Occipital lobe (tissue), 2 donors: ENCODE measurements around the gene BRIX1. TPM values are rescaled to one million over a fixed set of nuclear protein-coding genes. Genes with fewer than 3 reads are reported as not detected.
"Not testable (repeated sequence)": the region's sequence is repeated elsewhere in the genome, so short reads cannot be mapped to it uniquely, and the experiment has no call there.

Experiments
- DNase-seq: peaks from one replicate; lab custom pipeline; 2025; lab: John Stamatoyannopoulos, UW
- total RNA-seq: library from RNA; depleted of rRNA; stranded (reverse); fragments of >200 nt; gene quantifications from one replicate; pipeline ENCODE4 v1.2.3, GENCODE V29; 2014

The BRIX1 gene
- total RNA-seq, 1 donor from 2014 or later = 49.4 TPM

DNA sequence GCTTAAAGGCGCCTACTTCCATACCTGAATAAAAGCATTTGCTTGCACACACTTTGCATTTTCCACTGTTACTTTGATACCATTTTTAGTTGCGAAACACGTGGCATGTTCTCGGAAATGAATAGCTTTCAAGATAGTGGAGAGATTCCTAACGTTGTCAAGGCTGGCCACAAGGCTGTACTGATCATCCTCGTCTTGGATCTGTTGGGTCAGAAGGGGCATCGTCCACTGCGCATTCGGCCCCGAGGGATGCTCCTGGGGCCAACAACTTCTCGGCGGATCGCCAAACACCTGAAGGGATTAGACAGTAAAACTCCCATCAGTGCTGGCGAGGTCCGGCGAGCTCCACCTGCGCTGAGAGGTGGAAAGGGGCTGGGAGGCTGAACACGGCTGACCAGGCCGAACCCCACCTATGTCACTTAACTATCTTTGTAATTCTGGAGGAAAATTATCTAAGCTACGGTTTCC, 806 bp upstream of the BRIX1 start:
- DNase-seq = peak; percentile 21

DNA sequence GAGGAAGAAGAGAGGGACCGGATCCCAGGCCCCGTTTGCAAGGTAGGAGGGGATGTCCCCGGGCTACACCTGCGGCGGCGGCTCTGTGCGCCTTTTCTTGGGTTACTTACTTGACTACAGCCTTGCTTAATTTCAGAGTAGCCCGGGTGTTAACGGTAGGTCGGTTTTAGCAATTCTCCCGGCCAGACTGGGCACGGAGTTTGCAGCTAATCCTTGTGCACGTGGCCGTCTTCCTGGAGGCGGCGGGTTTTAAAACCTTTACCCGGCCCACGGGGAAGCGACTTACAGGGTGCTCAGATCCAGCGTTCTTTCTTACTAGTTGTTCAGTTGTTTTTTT, 313 bp downstream of the BRIX1 start:
- no peak for DNase-seq

DNA sequence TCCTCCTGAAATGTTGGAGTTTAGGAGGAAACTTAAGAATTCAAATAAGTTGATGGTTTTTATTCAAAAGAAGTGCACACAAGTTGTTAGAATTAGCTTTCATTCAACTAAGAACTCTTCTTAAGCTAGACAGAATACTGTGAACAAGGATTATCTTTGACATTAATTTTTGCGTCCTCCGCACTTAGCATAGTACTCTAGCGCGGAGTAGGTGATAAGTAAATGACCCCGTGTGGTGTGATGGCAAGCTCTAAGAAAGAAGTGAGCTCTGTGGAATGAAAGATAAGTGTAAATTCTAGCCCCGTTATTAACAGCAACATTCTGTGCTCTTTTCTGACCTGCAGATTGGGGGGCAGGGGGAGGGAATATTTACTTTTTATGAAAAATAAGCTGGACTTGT, 1.0 kb downstream of the BRIX1 start:
- DNase-seq = no peak

DNA sequence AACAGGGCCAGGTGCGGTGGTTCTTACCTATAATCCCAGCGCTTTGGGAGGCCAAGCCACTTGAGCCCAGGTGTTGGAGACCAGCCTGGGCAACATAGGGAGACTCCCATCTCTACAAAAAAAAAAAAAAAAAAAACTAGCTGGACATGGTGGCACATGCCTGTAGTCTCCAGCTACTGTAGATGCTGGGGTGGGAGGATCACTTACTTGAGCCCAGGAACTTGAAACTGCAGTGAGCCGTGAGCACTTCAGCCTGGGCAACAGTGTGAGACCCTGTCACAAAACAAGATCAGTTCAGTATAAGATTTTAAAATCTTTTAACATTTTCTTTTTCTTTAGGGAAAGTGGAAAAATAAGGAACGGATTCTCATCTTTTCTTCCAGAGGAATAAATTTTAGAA, 2.5 kb downstream of the BRIX1 start:
- DNase-seq = no peak

DNA sequence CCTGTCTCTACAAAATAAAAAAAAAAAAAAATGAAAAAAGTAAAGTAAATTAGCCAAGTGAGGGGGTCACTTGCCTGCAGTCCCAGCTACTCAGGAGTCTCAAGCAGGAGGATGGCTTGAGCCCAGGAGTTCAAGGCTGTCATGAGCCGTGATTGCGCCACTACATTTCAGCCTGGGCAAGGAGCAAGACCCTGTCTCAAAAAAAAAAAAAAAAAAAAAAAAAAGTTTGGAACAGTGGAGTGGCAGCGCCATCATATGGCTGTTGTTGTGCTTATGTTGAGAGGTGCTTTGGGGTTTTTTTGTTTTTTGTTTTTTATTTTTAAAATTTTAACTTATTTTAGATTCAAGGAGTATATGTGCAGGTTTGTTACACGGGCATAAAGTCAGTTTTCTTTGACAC, 3.6 kb downstream of the BRIX1 start:
- DNase-seq = no peak

DNA sequence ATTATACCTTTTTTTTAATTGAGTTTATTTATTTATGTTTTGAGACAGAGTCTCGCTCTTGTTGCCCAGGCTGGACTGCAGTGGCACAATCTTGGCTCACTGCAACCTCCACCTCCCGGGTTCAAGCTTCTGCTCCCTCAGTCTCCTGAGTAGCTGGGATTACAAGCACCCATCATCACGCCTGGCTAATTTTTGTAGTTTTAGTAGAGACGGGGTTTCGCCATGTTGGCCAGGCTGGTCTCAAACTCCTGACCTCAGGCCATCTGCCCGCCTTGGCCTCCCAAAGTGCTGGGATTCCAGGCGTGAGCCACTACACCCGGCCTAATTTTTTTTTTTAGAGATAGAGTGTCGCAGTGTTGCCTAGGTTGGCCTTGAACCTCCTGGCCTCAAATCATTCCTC, 7.7 kb downstream of the BRIX1 start:
- DNase-seq = not testable (repeated sequence)

DNA sequence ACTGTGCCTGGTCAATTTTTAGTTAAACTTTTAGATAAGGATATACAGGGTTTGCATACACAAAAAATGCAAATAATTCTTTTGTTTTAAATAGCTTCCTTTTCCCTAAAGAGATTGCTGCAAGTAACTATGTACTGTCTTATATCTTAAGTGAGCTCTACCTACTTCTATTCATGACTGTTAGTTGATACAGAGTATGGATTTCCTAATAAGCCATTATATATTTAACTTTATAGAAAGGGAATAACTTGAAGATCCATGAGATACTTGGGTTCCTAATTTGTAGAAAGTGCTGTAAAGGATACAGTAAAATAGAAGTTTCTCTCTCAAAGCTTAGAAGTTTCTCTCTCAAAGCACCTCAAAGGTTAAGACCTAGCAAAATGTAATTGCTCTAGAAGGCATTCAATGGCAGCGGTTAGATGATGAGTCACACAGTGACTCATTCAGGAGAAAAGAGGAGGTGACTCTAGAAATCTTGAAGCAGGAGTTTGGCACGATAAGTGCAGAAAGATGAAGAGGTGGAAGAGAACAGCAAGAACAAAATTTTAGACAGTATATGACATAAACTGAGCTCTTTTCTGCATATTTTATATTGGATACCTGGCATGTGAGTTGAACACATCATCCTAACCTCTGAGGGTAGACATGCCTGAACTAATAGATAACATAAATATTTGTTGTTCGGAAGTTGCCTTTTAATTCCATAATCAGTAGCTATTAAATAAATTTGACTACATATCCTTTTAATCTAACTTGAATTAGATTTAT, 8.4 kb downstream of the BRIX1 start:
- DNase-seq = peak; percentile 3

DNA sequence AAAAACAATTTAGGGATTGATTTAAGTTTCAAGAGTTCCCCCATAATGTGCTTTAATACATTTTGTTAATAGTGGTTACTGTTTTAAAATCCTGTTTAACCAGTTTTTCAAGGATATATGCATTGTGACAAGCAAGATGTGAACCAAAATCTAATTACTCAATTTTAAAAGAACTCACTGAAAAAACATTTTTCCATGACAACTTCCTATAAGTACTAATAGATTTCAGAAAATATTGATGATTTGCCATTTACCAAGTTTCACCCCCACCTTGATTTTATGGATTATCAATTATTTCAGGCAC, 8.9 kb downstream of the BRIX1 start:
- DNase-seq = no peak

DNA sequence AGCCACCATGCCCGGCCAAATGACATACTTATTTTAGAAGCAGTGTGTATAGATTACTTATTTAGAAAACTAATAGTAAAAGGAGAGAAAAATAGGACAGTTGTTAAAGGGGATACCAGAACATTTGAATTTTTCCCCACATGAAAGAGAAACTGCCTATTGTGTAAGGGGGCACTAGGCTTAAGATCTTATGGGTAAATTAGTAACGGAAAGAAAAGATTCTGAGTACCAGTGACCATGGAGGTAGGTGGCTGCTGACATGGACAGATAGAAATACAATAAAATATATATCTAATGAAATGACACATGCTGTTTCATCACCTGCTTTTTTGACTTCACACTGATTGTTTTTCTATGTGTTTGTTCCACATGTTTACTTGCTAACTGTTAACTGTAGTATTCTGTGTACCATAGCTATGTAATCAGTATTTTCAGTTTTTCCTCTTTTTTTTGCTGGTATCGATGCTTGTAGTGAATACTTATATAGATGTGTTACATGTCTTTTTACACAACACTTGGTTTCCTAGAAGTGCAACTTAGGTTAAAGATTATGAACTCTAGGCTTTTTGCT, 10.9 kb downstream of the BRIX1 start:
- no peak for DNase-seq

DNA sequence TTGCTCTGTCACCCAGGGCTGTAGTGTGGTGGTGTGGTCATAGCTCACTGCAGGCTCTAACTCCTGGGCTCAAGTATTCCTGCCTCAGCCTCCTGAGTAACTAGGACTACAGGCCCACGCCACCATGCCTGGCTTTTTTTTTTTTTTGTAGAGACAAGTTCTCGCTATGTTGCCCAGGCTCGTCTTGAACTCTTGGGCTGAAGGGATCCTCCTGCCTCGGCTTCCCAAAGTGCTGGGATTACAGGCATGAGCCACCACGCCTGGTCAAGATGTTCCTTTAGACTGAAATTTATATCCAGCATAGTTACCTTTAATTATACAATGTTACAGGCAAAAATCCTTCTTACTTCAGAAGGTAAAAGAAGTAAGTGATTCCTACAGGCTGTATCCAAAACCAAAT, 12.3 kb downstream of the BRIX1 start:
- DNase-seq = no peak

DNA sequence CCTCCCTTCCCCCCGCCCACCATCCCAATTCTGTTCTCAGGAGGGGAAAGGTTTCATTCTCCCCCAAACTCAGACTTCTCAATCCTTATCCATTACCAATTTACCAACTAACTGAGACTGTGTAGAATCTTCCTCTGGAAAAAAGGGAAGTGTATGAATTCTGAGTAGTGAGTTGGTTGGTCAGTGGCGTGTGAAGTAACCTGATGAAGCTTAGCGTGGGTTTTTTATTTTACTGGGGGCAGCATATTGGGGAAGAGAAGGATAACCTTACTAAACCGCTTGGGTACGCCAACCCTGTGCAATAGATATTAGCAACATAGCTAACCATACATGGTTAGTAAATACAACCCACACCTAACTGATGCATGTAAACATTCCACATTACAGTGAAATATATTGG, 12.8 kb downstream of the BRIX1 start:
- no peak for DNase-seq

DNA sequence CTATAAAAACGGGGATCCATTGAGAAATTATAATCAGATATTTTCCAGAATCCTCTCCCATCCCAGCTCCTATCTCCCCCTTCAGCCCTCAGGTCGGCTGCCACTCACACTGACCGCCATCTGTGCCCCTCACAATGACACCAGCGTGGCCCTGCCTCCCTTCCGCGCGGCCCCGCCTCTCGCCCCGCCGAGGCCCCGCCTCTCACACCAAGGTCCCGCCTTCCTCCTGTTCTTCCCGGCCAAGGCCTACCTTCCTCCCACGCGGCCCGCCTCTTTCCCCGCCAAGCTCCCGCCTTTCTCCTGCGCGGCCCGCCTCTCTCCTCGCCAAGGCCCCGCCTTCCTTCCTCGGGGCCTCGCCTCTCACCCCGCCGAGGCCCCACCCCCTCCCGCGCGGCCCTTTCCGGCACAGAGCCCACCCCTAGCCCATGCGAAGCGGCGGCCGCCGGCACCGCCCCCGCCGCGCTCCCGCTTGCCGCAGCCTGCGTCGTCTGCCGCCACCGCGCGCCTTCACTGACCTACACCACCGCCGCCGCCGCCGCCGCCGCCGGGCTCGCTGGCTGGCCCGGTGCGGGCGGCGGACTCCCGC, 13.7 kb downstream of the BRIX1 start, which contains the start of gene DNAJC21:
DNAJC21 (plus strand) TSS at position 426 of the 586 bp plus-strand sequence. CDS start 261 bp downstream, outside the sequence.
- DNase-seq = peak; percentile 99

DNA sequence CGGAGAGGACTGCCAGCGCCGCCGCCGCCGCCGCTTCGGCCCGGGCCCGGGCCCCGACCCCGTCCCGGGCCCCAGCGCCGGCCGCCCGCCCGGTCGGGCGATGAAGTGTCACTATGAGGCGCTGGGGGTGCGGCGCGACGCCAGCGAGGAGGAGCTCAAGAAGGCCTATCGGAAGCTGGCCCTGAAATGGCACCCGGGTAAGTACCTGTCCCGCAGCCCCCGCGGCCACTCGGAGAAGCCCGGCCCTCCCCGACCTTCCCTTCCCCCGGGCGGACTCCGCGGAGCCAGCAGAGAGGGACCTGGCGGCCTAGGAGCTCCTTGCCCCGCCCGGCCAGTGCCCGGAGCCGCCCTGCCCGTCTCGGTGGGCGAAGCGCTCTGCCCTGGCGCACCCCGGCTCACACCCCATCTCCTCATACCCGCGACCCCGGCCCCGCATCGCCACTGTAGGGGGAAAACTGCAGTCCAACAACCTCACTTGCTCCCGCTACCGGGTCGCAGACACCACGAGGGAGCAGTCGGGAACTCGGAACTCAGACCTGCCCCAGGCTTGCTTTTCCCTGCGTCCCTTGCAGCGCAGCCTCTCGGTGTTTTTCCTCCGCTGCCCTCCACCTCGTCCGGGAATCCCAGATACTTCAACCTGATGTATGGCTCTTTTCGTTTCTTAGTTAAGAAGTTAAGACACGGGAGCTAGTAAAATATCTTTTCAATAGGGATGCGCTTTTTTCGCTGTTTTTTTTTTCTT, 14.4 kb downstream of the BRIX1 start:
- DNase-seq = peak; percentile 73

DNA sequence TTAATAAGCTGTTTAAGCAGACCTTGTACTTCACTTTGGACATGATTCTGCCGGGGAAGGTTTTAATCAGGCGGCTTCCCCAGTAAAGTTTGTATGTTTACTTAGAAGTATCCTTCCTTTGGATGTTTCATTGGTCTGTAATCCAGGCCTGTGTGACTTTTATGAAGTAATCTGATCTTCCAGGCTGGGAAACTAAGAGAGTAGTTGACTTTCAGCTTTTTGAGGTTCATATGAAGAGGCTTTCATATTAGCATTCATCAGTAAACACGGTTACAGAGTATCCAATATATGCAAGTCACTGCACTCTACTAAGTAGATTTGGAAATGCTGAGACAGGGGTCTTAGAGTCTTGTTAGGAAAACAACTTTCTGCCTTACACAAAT, 14.9 kb downstream of the BRIX1 start:
- DNase-seq = no peak

DNA sequence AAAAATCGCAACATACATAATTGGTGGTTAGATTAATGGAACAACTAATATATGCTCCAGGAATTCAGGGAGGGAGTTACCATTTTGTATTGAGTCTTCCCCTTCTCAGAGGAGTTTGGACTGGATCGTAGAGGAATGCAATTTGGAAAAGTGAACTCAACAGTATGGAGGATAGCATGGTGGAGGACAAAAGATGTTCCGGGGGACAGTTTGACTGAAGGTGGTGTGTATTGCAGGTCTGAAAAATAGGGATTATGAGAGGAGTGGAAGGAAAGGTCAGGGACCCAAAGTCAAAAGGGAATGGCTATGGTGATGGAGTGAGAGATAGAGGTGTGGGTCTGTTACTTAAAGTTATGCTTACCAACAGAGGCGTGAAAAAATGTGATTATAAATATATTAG, 15.4 kb downstream of the BRIX1 start:
- DNase-seq = no peak

DNA sequence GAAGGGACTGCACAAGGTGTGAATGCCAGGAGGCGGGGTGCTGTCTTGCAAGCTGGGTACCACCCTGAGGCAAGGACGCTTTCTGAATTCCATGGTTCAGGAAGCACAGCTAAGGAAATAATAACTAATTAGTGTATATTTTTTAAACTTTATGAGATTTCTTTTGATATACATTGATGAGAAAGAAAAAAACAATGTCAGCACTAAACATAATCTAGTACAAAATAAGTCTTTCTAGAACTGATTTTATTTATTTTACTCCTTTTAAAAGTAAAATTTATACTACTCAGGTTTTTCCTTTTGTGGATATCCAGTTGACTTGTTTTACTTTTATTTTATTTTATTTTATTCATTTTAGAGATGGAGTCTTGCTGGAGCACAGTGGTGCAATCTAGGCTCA, 17.4 kb downstream of the BRIX1 start:
- DNase-seq = no peak

DNA sequence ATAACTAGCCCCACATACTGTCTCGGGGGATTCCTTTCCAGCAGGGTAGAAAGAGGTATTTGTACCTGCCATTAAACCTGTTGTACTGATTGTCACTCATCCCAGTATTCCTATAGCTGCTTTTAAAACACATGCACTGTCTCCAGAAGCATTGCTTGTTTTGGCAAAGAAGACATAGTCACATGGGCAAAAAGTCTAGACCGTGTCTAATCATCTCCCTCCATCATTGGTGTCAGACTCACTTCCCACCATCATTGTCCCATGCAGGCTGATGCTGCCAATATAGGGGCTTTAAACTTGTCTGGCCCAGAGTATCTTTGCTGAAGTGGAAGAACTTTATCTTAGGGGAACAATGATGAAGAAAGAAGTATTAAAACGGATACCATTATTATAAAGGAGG, 26.4 kb downstream of the BRIX1 start:
- no peak for DNase-seq

DNA sequence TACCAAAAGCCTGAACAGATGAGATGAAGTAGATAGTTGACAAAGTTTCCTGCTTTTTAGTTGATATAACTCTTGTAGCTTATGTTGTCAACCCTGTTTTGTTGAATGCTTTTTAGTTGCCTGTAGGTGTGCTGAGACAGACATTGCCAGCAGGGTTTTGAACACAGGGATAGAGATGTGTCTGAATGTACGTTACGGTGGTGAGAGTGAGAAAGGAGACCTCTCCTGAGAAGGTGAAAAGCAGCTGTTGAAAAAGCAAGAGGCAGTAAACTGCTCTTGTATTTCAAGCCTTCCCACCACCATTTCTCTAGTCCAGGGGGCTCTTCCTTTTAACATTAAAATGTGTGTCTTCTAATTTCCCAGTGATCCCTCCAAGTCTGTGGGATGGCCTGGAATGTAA, 28.5 kb downstream of the BRIX1 start:
- DNase-seq = no peak

DNA sequence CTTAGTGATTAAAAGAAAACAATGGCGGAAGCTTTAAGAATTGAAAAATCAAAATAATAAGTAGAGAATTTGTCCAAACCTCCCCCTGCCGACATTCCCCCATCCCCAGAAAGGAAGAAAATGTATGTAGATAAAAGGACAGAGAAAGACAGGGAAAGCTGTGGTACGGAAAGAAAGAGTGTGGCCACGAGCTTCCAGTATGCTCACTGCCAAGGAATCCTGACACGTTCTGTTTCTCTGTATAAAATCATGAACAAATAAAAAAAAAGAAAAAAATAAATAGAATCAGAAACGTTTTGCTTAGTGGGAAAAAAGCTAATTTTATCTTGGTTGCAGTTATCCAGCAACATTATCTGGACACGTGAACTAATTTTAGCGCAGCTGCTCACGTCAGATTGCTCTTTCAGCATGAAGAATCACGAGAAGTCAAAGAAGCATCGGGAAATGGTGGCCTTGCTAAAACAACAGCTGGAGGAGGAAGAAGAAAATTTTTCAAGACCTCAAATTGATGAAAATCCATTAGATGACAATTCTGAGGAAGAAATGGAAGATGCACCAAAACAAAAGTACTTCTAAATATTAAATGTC, 29.0 kb downstream of the BRIX1 start:
- DNase-seq = no peak

DNA sequence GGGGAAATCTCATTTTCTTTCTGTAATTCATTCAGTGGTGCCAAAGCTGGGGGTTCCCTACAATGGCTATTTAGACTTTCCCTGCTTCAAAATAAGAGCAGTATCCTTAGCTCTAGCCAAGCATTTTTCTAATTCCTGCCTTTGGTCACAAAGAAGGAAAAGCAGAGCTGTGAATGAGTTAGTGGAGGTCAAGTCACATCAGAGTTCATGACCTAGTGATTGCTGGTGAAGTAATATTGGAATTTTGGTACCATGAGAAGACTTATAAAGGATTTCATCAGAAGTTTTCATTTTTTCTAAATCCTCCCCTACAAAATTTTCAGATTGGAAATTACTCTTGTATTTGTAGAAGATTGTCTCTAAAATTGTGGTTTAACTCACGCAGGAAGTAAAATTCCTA, 41.8 kb downstream of the BRIX1 start:
- DNase-seq = no peak

DNA sequence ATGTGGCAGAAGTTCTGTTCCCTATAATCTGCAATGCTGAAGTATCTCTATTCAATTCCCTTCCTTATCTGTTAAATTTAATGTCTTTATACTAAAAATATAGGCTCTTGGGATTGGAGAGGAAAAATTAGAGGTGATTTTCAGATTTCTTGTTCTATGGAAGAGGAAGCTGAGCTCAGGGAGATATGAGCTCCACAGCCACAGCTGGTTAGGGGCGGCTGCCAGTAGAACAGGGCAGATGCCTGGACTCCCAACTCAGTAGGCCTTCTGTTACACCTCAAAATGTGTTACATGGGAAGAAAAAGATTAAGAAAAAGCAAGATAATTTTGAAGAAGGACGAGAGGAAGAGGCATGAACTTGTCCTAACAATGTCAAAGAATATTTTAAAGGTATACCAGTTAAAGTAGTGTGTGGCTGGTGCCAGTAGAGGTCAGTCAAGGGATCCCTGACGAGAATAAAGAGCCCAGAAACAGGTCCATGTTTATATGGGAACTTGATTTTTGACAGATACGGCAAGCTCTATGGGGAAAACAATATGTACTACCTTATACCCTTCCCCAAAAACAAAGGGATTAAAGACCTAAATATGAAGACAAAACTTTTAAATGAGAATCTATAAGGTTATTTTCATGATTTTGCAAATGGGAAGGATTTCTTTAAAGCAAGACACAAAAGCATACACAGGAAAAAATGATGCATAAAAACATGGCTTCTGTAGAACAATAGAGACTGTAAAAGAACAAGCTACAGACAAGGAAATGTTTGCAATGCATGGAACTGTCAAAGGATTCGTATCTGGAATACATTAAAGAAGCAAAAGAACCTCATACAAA, 42.6 kb downstream of the BRIX1 start:
- DNase-seq = no peak
